ENCODE data around the gene NDUFA8.

Gene NDUFA8

GRCh38 chr9:122127396-122127798, 32.2 kb downstream of the NDUFA8 start:
- Histone ChIP-seq H3K4me3 (peak overlapping the region; percentile 58), H3K27ac (no peak overlapping the region)
- TF ChIP-seq, protein P1, sequence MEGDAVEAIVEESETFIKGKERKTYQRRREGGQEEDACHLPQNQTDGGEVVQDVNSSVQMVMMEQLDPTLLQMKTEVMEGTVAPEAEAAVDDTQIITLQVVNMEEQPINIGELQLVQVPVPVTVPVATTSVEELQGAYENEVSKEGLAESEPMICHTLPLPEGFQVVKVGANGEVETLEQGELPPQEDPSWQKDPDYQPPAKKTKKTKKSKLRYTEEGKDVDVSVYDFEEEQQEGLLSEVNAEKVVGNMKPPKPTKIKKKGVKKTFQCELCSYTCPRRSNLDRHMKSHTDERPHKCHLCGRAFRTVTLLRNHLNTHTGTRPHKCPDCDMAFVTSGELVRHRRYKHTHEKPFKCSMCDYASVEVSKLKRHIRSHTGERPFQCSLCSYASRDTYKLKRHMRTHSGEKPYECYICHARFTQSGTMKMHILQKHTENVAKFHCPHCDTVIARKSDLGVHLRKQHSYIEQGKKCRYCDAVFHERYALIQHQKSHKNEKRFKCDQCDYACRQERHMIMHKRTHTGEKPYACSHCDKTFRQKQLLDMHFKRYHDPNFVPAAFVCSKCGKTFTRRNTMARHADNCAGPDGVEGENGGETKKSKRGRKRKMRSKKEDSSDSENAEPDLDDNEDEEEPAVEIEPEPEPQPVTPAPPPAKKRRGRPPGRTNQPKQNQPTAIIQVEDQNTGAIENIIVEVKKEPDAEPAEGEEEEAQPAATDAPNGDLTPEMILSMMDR (IDR thresholded peaks at IDR 0.05): no peak
- DNase-seq (ENCODE audit: low spot score): no peak

GRCh38 chr9:122126331-122127261, 33.0 kb downstream of the NDUFA8 start:
- TF ChIP-seq, protein P1 (IDR thresholded peaks at IDR 0.05): no peak
- peak overlapping the region; percentile 58 for H3K4me3 ChIP-seq
- H3K27ac ChIP-seq: no peak overlapping the region
- no peak for DNase-seq (ENCODE audit: low spot score)

DNA sequence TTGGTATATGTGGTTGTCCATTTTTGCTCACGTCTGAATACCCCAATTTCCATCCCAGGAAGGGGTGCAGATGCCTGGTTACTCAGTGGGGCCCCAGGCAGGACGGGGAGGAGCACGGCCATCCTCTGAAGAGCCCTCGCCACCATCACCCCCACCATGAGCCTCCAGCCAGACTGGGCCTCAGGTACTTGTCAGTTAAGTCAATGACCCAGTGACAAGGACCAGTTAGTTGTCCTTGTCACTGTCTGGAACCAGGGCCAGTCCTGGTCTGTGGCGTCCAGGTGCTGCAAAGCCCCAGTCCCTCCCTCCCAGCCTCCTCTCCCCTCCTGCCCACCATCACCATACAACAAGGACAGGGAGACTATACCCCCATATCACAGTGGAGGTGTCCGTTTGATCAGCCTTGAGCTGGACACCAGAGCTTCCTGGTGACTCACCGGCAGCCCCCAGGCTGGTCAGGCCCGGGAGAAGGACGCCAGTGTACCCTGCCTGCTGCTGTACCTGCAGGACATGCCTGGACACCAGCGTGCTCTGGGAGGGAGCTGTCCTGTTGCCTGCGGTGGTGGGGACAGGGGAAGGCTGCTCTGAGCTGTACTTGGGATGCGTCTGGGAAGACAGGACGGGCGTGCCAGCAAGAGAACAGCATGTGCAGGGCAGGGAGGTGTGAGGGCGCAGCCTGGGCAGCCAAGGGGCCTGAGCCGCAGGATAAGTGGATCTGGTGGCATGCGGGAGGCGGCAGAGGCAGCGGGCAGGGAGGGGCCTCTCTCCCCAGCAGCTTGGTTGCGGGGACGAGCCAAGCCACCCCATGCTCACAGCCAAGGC, 33.9 kb downstream of the NDUFA8 start:
- Histone ChIP-seq H3K4me3 (peak overlapping the region; percentile 58), H3K27ac (no peak overlapping the region)
- TF ChIP-seq, protein P1 (IDR thresholded peaks at IDR 0.05): no peak
- no peak for DNase-seq (ENCODE audit: low spot score)

- TF ChIP-seq, protein P1 (IDR thresholded peaks at IDR 0.05): peak; percentile 82
- no peak overlapping the region for H3K27ac ChIP-seq
- no peak overlapping the region for H3K4me3 ChIP-seq
- peak; percentile 88 for DNase-seq (ENCODE audit: low spot score)
Measured at GRCh38 chr9:122125158-122125508, 34.4 kb downstream of the NDUFA8 start.

- DNase-seq (ENCODE audit: low spot score): no peak
- TF ChIP-seq, protein P1 (IDR thresholded peaks at IDR 0.05): no peak
- H3K27ac ChIP-seq: no peak overlapping the region
- H3K4me3 ChIP-seq: no peak overlapping the region
Measured at GRCh38 chr9:122124528-122124927, 35.1 kb downstream of the NDUFA8 start.

DNA sequence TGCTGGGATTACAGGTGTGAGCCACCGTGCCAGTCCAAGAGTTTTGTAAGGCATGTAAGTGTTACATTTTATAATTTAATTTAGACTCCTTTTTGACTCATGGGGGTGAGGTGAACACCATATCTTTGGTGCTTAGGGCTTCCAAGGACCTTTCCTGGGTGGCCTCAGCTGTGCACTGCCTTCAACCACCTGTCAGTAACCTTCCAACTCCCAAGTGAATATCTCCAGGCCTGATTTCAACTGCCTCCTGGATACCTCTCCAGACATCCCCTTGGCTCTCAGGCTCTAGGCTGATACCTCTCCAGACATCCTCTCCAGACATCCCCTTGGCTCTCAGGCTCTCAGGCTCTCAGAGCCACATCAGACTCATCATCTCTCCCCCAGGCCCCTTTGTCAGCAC, 35.5 kb downstream of the NDUFA8 start:
- no peak for DNase-seq (ENCODE audit: low spot score)
- TF ChIP-seq, protein P1 (IDR thresholded peaks at IDR 0.05): no peak
- no peak overlapping the region for H3K27ac ChIP-seq
- H3K4me3 ChIP-seq: no peak overlapping the region
